ENCODE data around the gene GNAZ.
A peak's percentile ranks its signal among the peaks of the same experiment; 100 is the strongest.

The GNAZ gene

DNA sequence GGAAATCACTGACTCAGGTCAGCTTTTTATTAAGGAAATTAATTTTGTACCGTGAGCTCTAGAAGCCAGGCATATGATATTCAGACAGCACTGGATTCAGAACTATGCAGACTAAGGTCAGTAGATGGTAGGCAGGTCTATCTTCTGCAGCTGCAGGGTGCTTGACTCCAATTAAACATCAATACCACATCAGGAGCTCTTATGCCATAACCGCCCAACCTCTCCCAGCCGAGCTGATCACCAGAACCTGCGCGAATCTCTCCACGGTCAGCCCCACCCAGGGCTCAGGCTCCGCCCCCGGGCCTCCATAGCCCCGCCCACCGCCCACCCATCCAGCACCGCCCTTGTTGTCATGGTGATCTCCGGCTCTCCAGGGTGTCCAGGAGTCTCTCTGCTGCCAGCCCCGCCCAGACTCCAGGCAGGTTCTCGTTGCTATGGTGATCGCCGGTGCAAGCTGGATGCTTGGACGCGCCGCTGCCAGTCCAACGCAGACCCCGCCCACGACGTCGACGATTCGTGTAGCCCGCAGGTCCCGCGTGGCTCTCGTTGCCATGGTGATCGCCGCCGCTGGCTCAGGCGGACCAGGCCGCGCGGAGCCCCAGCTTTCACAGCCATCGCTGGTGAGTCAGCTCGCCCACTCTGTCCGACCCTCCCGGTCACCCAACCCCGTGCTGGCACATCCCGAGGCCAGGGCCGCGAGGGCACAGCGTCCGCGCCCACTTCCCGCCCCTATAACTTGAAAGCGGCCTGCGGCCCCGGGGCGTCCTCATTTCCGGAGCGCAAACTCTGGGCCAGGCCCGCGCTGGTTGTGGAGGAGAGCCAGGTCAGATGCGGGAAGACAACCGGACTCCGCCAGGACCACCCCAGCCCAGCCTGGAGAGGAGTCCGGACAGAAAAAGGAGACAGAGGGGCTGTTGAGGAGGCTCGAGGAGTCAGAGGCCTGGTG, 74.9 kb downstream of the GNAZ start, which contains the start of gene RAB36:
RAB36 (plus strand) TSS at position 546 of the 946 bp plus-strand sequence. CDS start 1,140 bp downstream, outside the sequence.
- TF ChIP-seq, protein P1, sequence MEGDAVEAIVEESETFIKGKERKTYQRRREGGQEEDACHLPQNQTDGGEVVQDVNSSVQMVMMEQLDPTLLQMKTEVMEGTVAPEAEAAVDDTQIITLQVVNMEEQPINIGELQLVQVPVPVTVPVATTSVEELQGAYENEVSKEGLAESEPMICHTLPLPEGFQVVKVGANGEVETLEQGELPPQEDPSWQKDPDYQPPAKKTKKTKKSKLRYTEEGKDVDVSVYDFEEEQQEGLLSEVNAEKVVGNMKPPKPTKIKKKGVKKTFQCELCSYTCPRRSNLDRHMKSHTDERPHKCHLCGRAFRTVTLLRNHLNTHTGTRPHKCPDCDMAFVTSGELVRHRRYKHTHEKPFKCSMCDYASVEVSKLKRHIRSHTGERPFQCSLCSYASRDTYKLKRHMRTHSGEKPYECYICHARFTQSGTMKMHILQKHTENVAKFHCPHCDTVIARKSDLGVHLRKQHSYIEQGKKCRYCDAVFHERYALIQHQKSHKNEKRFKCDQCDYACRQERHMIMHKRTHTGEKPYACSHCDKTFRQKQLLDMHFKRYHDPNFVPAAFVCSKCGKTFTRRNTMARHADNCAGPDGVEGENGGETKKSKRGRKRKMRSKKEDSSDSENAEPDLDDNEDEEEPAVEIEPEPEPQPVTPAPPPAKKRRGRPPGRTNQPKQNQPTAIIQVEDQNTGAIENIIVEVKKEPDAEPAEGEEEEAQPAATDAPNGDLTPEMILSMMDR (IDR thresholded peaks at IDR 0.05; ENCODE audit: extremely low read depth, missing control alignments): no peak
- DNase-seq (ENCODE audit: low spot score): peak; percentile 84

DNA sequence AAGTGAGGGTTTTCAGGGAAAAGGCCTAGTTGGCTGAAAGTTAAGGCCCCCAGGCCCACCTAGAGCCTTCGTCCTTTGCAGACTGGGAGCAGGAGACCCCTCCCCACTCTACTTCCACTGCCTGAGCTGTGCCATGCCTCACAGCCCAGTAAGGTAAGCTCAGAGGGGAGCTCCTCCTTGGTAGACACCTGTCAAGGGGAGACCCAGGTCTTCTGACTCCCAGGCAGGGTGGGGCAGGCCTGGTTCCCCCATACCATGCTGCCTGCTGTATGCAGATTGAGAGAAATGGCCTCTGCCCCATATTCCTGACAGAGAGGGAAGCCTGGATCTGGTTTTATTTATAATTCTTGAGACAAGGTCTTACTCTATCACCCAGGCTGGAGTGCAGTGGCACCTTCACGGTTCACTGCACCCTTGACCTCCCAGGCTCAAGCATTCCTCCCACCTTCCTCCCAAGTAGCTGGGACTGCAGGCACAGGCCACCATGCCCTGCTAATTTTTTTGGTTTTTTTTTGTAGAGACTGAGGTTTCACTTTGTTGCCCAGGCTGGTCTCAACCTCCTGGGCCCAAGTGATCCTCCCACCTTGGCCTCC, 75.7 kb downstream of the GNAZ start:
- TF ChIP-seq, protein P1 (IDR thresholded peaks at IDR 0.05; ENCODE audit: extremely low read depth, missing control alignments): no peak
- no peak for DNase-seq (ENCODE audit: low spot score)

DNA sequence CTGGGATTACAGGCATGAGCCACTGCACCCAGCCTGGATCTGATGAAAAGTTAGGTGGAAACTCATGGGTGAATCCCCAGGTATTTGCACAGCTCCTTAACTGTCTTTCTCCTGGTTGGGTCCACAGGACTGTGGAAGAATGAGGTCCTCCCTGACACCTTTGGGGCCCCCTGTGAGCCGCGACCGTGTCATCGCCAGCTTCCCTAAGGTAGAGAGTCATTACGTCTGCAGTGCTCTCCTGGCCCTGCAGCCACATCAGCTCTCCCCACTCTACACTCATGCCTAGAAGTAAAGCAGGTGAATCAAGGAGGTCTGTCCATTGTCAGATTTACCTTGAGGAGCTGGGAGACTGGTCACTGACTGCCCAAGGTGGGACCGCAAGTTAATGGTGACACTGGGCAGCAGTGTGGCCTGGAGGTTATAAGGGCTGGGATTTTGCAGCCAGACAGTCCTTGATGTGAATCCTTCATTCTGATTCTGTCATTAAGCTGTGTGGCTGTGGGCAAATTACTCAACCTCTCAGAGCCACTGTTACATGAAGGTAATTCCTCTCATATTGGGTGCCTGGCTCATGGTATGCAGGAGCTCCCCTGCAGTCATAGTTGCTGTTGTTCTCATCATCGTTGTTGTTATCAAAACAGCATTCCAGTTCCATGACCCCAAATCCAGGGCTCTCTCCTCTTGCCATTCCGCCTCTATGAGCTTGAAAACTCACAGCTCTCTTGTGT, 76.3 kb downstream of the GNAZ start:
- TF ChIP-seq, protein P1 (IDR thresholded peaks at IDR 0.05; ENCODE audit: extremely low read depth, missing control alignments): no peak
- no peak for DNase-seq (ENCODE audit: low spot score)

DNA sequence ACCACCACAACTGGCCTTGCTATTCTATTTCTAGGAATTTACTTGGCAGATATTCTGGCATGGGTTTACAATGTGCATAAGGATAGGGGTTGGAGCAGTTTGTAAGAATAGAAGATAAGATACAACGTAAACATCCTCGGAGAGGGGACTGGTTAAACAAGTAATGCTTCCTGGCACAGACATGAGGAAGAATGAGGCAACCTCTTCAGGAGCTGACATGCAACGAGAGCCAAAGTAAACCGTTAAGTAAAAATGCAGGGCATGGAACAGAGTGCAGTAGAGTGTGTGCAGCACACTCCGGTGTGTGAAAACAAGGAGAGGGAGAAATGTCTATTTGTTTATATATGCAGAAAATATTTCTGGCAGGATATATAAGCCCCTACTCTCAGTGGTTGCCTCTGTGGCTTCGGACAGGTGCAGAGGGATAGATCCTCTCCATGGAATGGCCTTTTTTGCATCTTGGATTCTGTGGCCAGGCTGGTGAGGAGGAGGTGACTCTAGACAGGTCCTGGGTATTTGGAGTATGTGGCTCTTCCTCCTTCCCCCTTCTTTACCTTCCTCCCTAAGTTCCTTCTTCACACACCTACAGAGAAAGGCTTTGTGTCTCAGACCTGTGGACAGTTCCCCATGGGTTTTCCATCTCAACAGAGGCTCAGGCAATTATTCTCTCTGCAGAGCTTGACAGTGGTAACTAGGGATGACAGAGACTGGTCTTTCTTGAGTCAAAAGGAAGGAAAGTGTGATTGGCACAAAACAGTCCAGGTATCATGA, 77.5 kb downstream of the GNAZ start:
- no peak for DNase-seq (ENCODE audit: low spot score)
- TF ChIP-seq, protein P1 (IDR thresholded peaks at IDR 0.05; ENCODE audit: extremely low read depth, missing control alignments): no peak

DNA sequence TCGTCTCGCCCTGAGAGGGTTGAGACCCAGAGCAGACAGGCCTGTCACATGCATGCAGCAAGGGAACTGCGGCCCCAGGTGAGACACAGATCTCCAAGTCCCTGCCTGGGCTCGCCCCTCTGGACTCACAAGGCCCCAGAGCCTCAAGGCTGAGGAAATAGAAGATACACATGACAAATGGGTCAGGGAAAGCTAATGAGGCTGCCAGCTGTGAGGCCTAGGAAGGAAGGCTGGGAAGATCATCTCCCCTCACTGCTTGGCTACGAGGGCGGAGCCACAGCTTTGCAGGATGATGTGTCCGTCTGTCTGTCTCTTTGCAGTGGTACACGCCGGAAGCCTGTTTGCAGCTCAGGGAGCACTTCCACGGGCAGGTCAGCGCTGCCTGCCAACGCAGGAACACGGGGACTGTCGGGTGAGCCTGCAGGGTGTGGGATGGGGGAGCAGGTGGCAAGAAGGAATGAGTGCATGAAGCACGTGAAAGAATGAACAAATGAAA, 79.5 kb downstream of the GNAZ start:
- no peak for DNase-seq (ENCODE audit: low spot score)
- TF ChIP-seq, protein P1 (IDR thresholded peaks at IDR 0.05; ENCODE audit: extremely low read depth, missing control alignments): no peak

DNA sequence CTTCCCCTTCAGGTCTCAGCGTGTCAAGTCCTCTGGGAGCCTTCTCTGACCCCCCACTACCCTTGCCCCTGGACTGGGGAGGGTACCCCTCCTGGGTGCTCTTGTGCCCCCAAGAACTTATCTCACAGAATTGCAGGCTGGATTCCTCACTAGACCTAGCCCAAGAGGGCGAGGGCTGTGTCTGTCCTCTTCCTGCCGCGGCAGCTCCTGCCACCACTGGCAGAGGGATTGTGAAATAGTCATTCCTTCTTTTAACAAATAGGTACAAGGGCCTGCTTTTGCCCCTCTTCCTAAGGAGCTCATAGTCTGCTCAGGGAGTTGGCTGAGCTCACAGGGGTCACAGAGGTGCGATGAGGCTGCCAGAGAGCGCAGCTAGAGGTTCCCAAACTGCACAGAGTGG, 80.4 kb downstream of the GNAZ start:
- TF ChIP-seq, protein P1 (IDR thresholded peaks at IDR 0.05; ENCODE audit: extremely low read depth, missing control alignments): no peak
- DNase-seq (ENCODE audit: low spot score): no peak
